OCI-LY1 (cell line): ENCODE measurements around the gene LGR4.
A peak's percentile ranks its signal among the peaks of the same experiment; 100 is the strongest.

ENCODE experiments used
- H2AFZ ChIP-seq: fragments of 200-600 bp; sonication (generic), shearing (Covaris generic); 2 replicates; pipeline ENCODE4 v1.6.0; 2014; ENCODE audit warnings: antibody characterized with exemption, mild to moderate bottlenecking, low read length
- H3F3A ChIP-seq: fragments of 200-600 bp; sonication (generic), shearing (Covaris generic); 2 replicates; pipeline ENCODE4 v1.6.0; 2014; ENCODE audit warnings: mild to moderate bottlenecking, antibody characterized with exemption, low read length, moderate library complexity; ENCODE audit not compliant: insufficient read depth
- H3K27ac ChIP-seq: fragments of 200-600 bp; sonication (generic); 2 replicates; pipeline ENCODE4 v1.5.1; 2014; ENCODE audit warnings: low read length, mixed run types, mild to moderate bottlenecking, low read depth; ENCODE audit not compliant: poor library complexity, severe bottlenecking
- H3K27me3 ChIP-seq: fragments of 200-600 bp; sonication (generic); 2 replicates; pipeline ENCODE4 v1.6.0; 2014; ENCODE audit warnings: antibody characterized with exemption, mild to moderate bottlenecking, low read length, moderate library complexity; ENCODE audit not compliant: insufficient read depth
- H3K36me3 ChIP-seq: fragments of 200-600 bp; sonication (generic); 2 replicates; pipeline ENCODE4 v1.6.1; 2014; ENCODE audit warnings: mild to moderate bottlenecking, antibody characterized with exemption, low read length, moderate library complexity, mixed read lengths; ENCODE audit not compliant: insufficient read depth
- H3K4me1 ChIP-seq: fragments of 200-600 bp; sonication (generic); 2 replicates; pipeline ENCODE4 v1.5.1; 2014; ENCODE audit warnings: mild to moderate bottlenecking, low read length, moderate library complexity; ENCODE audit not compliant: insufficient read depth, severe bottlenecking
- H3K4me2 ChIP-seq: fragments of 200-600 bp; sonication (generic), shearing (Covaris generic); 2 replicates; pipeline ENCODE4 v1.6.1; 2014; ENCODE audit warnings: low read length
- H3K4me3 ChIP-seq: fragments of 200-600 bp; sonication (generic); 2 replicates; pipeline ENCODE4 v1.5.1; 2014; ENCODE audit warnings: low read length, low read depth, mild to moderate bottlenecking, mixed read lengths; ENCODE audit not compliant: poor library complexity, severe bottlenecking
- H3K79me2 ChIP-seq: fragments of 200-600 bp; shearing (Covaris generic); 2 replicates; pipeline ENCODE4 v1.6.1; 2016; ENCODE audit warnings: mixed run types, low read length, mixed read lengths; ENCODE audit not compliant: insufficient read depth
- H3K9ac ChIP-seq: fragments of 200-600 bp; sonication (generic), shearing (Covaris generic); 2 replicates; pipeline ENCODE4 v1.6.1; 2014; ENCODE audit warnings: mild to moderate bottlenecking, low read length, mixed read lengths
- H3K9me2 ChIP-seq: fragments of 200-600 bp; sonication (generic), shearing (Covaris generic); 2 replicates; pipeline ENCODE4 v1.6.1; 2014; ENCODE audit warnings: low read depth, mild to moderate bottlenecking, low read length, mixed read lengths
- H3K9me3 ChIP-seq: fragments of 200-600 bp; shearing (Covaris generic); 2 replicates; pipeline ENCODE4 v1.6.1; 2014; ENCODE audit warnings: low read length, mixed read lengths
- H4K20me1 ChIP-seq: fragments of 200-600 bp; sonication (generic), shearing (Covaris generic); 2 replicates; pipeline ENCODE4 v1.6.0; 2016; ENCODE audit warnings: mild to moderate bottlenecking, low read length; ENCODE audit not compliant: insufficient read depth
- CTCF ChIP-seq: fragments of 200-600 bp; sonication (generic), shearing (Covaris generic); IDR thresholded peaks from 2 replicates; pipeline ENCODE4 v1.5.1; 2017; ENCODE audit warnings: mild to moderate bottlenecking, antibody characterized with exemption, low read length, moderate library complexity, mixed read lengths
- EZH2 ChIP-seq: fragments of 200-600 bp; sonication (generic), shearing (Covaris generic); IDR thresholded peaks from 2 replicates; pipeline ENCODE4 v1.8.0; 2017; ENCODE audit warnings: borderline replicate concordance, mixed run types, mild to moderate bottlenecking, antibody characterized with exemption, low read length, moderate library complexity, mixed read lengths

Gene LGR4

GRCh38 chr11:27470826-27471588 lies 1.6 kb downstream of the LGR4 start:
- TF ChIP-seq CTCF: no peak
- no peak for TF ChIP-seq EZH2
- Histone ChIP-seq H3K4me2 (peak overlapping the region; percentile 64), H3K4me3 (peak overlapping the region; percentile 60), H3K79me2 (no peaks in the 10 kb centered on the region), H3K36me3 (no peaks in the 10 kb centered on the region), H3K9ac (peak overlapping the region; percentile 59; the same call in 1 of the 2 replicates), H3K27ac (no peak overlapping the region), H3K9me3 (no peaks in the 10 kb centered on the region), H4K20me1 (no peaks in the 10 kb centered on the region), H3K4me1 (peaks cover 6% of the 10 kb centered on the region), H2AFZ (no peak overlapping the region), H3F3A (no peaks in the 10 kb centered on the region), H3K27me3 (0 out of 2 replicates have a peak, but pooled peaks cover 4% of the 10 kb centered on the region), H3K9me2 (no peaks in the 10 kb centered on the region)

- Histone ChIP-seq H3K79me2 (no peaks in the 10 kb centered on the region), H3K9ac (no peak overlapping the region)
These were observed 2.4 kb downstream of the LGR4 start for GRCh38 chr11:27470166-27470565.

GRCh38 chr11:27468995-27469695 lies 3.4 kb downstream of the LGR4 start:
- Histone ChIP-seq H3K27ac (no peak overlapping the region), H3K79me2 (no peaks in the 10 kb centered on the region), H3K27me3 (0 out of 2 replicates have a peak, but pooled peaks cover 4% of the 10 kb centered on the region), H3K9me3 (no peaks in the 10 kb centered on the region), H2AFZ (no peak overlapping the region), H3K4me1 (peaks cover 6% of the 10 kb centered on the region), H3K9me2 (no peaks in the 10 kb centered on the region), H3K36me3 (no peaks in the 10 kb centered on the region), H4K20me1 (no peaks in the 10 kb centered on the region), H3K9ac (no peak overlapping the region), H3K4me2 (no peak overlapping the region), H3F3A (no peaks in the 10 kb centered on the region), H3K4me3 (no peak overlapping the region)
- TF ChIP-seq CTCF (no peak), EZH2 (no peak)

More at GRCh38 chr11:27470166-27470565, 2.4 kb downstream of the LGR4 start:
- H4K20me1 ChIP-seq: no peaks in the 10 kb centered on the region
- H3K4me1 ChIP-seq: peaks cover 6% of the 10 kb centered on the region
- no peak overlapping the region for H2AFZ ChIP-seq
- H3F3A ChIP-seq: no peaks in the 10 kb centered on the region
- no peak overlapping the region for H3K4me2 ChIP-seq
- no peaks in the 10 kb centered on the region for H3K36me3 ChIP-seq
- no peak for TF ChIP-seq CTCF
- no peak for TF ChIP-seq EZH2
- no peak overlapping the region for H3K4me3 ChIP-seq
- no peak overlapping the region for H3K27ac ChIP-seq
- H3K9me2 ChIP-seq: no peaks in the 10 kb centered on the region
- H3K9me3 ChIP-seq: no peaks in the 10 kb centered on the region
- 0 out of 2 replicates have a peak, but pooled peaks cover 4% of the 10 kb centered on the region for H3K27me3 ChIP-seq
